ENCODE measurements around the gene SPRED2.
"Not testable (repeated sequence)": the region's sequence is repeated elsewhere in the genome, so short reads cannot be mapped to it uniquely, and the experiment has no call there.

The SPRED2 gene

DNA sequence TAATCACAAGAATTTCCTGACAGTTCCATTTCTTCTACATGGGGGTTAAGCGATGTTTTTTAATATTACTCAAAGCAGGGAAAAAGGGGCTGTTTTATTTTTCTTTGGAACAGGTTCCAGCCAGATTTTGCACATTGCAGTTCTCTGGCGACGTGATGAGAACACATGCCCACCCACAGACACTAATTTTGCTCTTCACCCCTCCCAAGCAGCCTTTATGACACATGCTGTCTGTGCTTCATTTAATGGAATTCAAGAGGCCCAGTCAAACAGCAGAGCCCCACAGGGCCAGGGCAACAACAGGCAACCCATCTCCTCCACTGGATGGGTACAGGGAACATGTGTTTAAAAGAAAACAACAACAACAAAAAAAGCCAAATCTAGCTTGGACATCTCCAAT lies 70.8 kb downstream of the SPRED2 start:
- no peak for DNase-seq

DNA sequence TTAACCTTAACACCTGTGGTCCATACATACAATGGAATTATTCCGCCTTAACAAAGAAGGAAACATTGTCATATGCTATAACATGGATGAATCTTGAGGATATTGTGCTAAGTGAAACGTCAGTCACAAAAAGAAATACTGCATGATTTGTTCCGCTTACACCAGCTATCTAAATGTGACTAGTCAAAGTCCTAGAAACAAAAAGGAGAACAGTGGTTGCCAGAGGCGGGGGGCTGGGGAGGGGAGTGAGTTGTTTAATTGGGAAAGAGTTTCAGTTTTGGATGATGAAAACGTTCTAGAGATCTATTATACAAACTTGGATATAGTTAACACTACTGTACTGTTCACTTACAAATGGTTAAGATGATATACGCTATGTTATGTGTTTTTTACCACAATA lies 72.0 kb downstream of the SPRED2 start:
- DNase-seq, result no peak

DNA sequence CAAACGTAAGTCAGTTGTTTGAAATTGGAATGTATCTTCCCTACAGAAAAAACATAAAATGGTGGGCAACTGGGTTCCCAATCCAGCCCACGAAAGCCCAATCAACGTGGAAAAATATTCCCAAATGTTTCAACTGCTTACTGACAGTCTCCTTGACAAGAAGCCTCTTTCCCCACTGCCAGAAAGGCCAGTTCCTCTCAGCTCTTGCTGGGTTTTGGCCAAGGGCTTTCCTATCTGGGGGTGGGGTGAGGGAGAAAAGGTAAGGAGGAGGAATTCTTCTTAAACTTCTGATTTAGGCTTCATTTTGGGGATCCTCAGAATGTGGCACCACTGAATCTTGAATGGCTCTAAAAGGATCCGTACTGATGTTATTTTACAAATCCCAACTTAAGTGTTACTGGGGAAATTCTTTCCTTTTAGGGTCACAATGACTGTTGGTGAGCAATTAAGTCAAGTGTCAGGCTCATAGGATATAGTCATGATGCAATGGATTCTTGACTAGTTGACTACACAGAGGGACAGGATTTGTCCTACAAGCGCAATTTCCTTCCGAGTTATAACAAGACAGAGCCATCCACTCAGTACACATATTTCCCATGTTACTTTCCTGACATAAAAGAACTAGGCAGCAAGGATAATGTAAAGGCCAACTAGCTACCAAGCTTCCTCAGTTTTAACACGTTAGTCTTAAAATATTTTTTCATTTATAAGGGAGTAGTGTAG lies 73.6 kb downstream of the SPRED2 start:
- no peak for DNase-seq

DNA sequence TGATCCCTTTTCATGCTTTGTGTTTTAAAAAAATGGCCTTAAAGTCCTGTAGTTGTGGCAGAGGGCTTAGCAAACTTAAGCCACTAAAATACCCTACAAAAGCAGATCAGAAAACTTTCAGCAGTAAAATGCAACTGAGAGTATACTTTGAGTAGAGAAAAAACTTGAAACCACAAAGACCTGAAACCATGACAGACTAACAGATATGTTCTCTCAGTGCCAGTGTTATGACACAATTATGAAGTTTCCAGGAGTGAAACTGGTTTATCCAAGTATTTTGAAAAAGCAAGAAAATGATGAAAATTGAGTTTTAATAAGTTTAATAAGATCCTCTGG lies 74.5 kb downstream of the SPRED2 start:
- DNase-seq, result no peak

- no peak for DNase-seq
These were observed 75.1 kb downstream of the SPRED2 start for GRCh38 chr2:65357095-65357958.

DNA sequence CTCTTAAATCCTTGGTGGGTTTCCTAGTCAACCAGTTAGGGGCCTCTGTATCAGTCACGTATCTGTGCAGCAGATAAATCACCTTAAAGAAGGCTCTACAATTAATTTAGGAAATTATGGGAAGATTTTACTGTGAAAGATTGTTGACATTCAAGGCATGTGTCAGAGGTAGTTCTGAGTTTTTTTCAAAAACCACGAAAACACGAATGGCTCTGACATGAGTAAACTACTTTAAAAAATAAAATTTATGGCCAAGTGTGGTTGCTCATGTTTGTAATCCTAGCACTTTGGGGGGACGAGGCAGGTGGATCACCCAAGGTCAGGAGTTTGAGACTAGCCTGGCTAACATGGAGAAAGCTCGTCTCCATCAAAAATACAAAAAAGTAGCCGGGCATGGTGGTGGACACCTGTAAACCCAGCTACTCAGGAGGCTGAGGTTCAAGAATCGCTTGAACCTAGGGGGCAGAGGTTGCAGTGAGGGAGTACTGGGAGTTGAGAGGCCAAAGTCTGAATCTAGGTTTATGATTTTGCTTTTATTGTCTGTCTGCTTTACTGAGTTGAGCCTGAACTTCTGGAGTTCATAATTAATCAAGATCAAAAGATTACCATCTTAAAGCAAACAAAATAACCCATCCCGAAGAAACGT lies 77.1 kb downstream of the SPRED2 start:
- DNase-seq, result no peak

GRCh38 chr2:65354773-65355172 lies 77.6 kb downstream of the SPRED2 start:
- no peak for DNase-seq

GRCh38 chr2:65353927-65354326 lies 78.5 kb downstream of the SPRED2 start:
- DNase-seq, result no peak

GRCh38 chr2:65353046-65353445 lies 79.4 kb downstream of the SPRED2 start:
- DNase-seq, result no peak

DNA sequence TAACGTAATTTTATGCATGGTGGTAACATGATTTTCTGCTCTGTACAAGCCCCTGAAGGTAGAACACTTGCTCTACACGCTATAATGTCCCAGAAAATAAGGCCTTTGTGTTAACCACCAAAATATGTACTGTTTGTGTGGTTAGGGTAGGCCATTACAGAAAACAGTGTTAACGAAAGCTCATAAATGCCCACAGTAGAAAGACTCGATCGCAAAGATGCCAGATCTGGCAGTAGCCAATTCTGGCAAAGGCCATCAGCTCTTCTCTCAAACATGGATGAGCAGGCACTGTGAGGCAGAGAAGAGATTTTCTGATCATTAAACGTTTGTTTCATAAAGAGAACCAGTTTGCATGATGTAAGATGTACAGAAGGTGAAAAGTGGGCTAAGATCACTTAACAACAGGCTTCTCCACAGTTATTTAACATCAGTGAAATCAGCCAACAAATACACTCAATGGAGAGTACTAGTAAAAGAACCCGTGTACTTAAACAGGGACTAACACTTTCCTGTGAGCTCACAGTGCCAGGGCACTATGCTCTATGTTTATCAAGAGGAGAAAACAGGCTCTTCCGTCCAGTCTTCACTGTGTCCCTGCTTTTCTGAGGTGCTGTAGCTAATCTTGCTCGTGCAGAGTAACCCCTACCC lies 80.3 kb downstream of the SPRED2 start:
- no peak for DNase-seq

DNA sequence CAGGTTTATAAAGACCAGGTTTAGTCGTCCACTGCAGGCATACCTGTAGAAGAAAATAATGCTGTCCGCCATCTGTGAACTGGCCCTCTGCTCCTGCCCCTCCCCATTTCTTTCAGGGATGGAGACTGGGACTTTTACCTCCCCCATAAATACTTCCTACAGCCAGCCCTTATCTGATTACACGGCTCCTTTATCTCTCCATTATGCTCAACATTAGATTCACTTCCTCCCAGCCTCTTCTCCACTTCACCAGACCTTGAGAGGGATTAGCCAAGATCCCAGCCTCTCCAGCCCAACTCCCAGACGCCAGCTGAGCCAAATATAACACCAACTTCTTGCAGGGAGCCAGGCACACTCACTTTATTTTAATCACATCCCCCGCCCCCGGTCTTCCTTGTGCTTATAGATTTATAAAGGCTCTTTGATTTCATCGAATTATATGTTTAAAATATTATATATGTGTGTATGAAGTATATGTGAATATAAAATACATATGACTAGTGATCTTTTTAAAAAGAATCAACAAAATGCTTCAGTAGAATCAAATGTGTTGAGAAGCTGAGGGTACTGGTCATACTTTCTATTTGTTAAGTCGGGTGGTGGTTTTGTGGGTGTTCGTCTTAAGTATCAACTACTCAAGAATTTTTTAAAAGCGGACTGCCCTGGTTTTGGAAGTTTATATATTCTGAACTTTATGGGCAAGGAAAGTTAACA lies 81.0 kb downstream of the SPRED2 start:
- no peak for DNase-seq

DNA sequence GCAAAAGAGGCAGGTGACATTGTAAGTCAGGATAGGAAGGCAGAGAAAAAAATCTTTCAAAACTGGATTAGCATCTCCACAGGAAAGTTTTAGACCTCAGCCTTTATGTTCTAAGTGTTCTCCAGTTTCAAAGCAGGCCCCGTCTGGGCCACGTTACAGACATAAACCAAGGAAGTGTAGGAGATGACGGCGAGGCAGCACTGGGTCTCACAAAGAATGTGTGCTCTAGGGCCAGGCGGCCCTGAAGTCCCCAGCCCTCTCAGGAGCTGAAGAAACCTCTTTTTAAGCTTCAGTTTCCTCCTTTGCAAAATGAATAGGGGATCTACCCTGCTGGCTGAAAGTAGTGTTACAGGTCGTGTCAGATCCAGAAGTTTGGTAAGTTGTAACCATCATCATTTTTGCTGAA lies 81.7 kb downstream of the SPRED2 start:
- no peak for DNase-seq

DNA sequence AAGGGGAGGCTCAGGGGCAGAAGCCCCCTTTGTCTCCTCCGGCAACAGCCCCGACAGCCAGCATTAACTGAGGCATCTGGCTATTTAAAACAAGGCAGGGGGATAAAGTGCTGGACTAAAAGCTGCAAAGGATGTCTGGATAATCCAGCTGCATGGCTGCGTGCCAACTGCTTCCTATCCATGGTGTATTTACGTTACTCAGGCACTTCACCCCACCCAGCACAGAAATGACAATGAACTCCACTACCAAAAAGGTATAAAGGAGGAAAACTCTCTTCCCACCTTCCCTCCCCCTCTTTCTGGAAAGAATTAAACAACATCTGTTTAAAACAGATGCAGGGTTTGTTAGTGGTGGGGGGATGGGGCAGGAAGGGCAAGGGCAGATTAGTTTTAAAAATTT lies 82.5 kb downstream of the SPRED2 start:
- no peak for DNase-seq

DNA sequence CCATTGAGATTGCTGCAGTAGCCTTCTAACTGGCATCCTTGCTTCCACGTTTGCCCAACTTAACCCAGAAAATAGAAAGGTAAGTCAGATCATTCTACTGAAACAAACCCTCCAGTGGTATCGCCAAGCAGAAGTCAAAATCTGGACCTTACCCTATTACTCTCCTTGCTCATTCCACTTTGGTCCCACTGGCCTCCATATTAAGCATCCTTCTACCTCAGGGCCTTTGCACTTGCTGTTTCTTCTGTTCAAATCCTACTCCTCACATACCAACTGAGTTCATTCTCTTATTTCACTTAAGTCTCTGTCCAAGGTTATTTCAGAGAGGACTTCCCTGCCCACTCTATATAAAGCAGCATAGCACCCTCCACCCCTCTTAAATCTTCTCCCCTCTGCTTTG lies 84.5 kb downstream of the SPRED2 start:
- no peak for DNase-seq

GRCh38 chr2:65345631-65346030 lies 86.8 kb downstream of the SPRED2 start:
- no peak for DNase-seq

GRCh38 chr2:65344689-65345088 lies 87.7 kb downstream of the SPRED2 start:
- no peak for DNase-seq

DNA sequence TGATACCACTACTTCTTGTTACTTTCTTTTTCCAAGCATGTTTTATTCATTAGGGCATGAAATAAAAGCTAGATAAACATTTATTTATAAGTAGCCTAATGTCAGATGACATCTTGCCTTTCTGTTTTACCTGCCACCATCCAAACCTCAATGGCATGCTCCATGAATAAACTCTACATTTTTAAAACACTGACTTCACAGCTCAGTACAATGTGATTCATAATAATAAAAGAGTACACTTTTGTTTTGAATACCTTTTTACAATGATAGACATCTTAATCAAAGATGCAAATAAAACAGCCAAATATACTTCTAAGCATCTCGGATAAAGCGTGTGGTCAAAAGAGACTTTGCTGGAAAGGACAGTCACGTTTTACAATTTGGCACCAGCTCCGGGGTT lies 88.2 kb downstream of the SPRED2 start:
- no peak for DNase-seq

DNA sequence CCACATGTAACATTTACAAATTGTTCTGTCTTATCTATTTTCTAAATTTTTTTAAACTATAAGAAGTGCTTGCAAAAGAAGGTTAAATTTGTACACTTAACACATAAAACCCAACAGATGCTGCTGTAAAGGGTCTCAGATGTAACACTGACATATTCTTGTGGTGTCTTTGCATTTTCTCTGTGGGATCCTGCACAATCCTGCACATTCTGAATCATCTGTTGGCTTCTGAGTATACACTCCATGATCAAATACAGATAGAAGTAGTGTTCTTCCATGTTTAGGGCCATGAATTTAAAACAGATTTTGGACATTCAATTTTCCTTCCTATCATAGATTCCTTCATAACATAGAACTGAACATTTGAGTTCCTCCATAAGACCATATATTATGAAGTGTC lies 89.0 kb downstream of the SPRED2 start:
- no peak for DNase-seq

- no peak for DNase-seq
These were observed 91.3 kb downstream of the SPRED2 start for GRCh38 chr2:65340898-65341681.

GRCh38 chr2:65339648-65340047 lies 92.8 kb downstream of the SPRED2 start:
- no peak for DNase-seq

DNA sequence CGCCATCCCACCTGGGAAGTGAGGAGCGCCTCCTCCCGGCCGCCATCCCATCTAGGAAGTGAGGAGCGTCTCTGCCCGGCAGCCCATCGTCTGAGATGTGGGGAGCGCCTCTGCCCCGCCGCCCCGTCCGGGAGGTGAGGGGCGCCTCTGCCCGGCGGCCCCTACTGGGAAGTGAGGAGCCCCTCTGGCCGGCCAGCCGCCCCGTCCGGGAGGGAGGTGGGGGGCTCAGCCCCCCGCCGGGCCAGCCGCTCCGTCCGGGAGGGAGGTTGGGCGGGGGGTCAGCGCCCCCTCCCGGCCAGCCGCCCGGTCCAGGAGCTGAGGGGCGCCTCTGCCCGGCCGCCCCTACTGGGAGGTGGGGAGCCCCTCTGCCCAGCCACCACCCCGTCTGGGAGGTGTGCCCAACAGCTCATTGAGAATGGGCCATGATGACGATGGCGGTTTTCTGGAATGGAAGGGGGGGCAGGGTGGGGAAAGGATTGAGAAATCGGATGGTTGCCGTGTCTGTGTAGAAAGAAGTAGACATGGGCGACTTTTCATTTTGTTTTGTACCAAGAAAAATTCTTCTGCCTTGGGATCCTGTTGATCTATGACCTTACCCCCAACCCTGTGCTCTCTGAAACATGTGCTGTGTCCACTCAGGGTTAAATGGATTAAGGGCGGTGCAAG lies 93.4 kb downstream of the SPRED2 start:
- DNase-seq, result not testable (repeated sequence)

Data from GF-D8 (cell line).